Right ventricle myocardium inferior (tissue), 1 donor: ENCODE data around the gene GAK. TPM values are rescaled to one million over a fixed set of nuclear protein-coding genes. Genes with fewer than 3 reads are reported as not detected.
"Not testable (repeated sequence)": the region's sequence is repeated elsewhere in the genome, so short reads cannot be mapped to it uniquely, and the experiment has no call there.

Source experiments
- ATAC-seq: fragments of 200-7000 bp; cut with Tn5 transposase; one replicate; pipeline ENCODE4 v1.9.1; 2020; ENCODE audit warnings: mild to moderate bottlenecking, moderate library complexity
- DNase-seq: peaks from one replicate; pipeline ENCODE4 v3.0.0; 2021; ENCODE audit errors: missing footprints
- intact Hi-C: fragments of 100-400 bp; cut with DNase I; formaldehyde crosslinking; loops from one replicate; pipeline ENCODE4 v1.11.0; 2022
- total RNA-seq: library from RNA; stranded (reverse); fragmentation: NEBNext Ultra II Directional; extraction: Animal tissue kit (Norgen Biotek cat#: 25700); gene quantifications from one replicate; pipeline ENCODE4 v1.2.1, GENCODE V29; 2021
- donor health status: DM: no; HTN: yes; CAD: no; lungs with severe emphysema.

GAK gene
- total RNA-seq, 1 donor from 2014 or later = 29.3 TPM

DNA sequence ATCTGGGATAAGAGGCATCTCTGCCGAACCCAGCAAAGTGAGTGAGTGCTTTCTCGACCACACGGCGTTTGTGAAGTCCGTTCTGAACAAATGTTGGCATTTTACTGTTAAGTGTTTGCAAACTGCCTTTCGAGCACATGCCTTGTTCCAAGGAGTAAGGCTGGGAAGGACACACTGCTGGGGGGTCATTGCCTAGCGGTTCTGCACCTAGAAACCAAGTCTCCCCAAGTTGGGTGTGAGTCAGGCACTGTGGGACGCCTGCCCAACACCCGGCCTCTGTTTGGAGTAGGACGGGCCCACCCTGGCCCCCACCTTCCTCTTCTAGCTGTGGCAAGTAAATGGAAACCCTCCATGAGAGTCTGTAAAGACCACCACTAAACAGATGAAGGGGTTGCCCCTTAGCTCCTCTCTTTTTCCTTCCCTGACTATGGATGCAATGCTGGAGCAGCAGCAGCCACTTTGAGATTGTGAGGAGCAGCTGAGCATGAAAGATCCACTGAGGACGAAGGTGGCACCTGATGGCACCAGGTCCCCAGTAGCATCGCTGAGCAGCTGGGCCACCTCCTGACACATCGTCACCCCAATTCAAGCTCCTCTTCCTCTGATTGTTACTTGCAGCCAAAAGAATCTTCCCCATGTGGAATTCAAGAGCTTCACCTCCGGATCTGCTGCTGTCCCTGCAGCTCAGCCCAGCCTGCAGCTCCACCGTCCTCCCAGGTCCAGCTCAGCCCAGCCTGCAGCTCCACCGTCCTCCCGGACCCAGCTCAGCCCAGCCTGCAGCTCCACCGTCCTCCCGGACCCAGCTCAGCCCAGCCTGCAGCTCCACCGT lies 112.5 kb downstream of the GAK start:
- intact Hi-C loops = no loop called here

DNA sequence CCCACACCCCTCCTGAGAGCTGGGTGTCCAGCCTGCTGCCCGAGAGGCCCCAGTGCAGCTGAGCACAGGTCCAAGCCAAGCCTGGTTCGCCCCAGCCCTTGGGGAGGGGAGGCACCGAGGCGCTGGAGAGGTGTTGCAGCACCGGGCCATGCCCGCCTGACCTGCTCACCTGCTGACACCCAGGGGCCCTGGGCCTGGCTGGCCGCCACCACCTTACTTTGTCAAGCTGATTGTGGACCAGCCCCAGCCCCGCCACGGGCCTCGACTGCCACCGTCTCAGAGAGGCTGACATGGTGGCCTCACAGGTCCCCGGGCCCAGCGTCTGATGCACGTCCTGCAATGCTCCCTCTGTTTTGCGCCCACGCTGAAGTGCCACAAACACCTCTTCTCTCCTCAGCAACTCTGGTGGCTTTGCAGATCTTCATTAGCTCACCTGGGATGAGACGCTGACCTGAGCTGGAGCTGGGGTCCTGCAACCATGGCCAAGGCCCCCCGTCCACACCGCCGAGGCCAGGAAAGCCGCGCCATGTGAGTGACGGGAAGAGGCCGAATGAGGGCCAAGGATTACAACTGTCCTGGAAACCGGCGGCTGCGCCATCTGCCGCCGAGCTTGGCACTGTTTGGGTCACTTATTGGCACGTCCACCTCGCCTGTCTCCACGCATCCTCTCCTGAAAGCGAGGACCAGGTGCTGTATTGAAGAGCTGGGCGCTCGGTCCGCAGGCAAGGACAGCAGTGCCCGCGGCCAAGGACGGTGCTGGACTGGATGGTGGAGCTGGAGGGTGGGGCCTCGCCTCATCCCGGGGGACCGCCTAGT lies 113.8 kb downstream of the GAK start:
- ATAC-seq (no peak), DNase-seq (peak; percentile 57)
- intact Hi-C loops = no loop called here

More for the DNA sequence above, 112.5 kb downstream of the GAK start:
- DNase-seq (peak; percentile 64), ATAC-seq (no peak)

DNA sequence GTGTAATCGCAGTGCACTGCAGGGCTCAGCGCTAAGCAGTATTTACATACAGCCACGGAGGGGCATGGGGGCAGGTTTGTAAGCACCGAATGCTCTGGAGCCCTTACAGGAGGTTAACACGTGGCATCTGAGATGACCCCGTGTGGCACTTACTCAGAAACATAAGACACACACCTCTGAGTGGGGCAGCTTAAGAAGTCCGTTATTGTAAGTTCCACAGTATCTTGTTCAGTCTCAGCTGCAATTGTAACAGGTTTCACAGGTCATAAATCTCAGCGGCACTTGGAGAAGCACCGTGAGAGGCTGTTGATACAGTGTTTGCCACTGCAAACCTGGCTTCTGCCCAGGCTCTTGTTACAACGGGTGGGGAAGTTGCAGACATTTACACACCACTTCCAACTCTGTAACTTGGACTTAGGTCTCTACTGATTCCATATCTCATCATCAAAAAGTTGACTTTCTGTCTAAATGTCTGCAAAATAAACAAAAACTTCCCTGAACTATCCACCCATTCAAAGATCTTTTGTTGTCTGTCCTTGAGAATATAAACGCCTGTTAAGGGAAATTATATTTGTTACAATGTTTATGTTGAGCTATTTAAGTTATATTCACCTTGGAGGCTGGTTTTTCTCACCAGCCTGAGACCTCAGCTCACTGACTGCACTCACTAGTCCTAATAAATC lies 116.5 kb downstream of the GAK start:
- ATAC-seq (no peak), DNase-seq (no peak)
- intact Hi-C loops = no loop called here

DNA sequence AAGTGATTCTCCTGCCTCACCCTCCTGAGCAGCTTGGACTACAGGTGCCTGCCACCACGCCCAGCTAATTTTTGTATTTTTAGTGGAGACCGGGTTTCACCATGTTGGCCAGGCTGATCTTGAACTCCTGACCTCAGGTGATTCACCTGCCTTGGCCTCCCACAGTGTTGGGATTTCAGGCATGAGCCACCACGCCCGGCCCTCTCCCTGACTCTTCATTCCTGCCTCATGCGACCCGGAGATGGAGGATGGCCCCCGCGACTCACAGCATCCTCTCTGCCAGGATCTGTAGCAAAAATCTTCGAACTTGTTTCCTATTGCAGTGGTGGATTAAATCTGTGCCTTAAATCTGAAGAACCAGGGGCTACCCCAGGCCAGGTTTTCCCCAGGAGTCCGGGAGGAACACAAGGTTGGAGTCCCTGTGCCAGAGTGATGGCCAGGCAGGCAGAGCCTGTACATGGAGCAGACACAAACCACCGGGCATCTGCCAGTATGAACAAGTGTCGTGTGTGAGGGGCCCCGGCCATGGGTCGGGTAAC lies 117.7 kb downstream of the GAK start:
- ATAC-seq (no peak), DNase-seq (peak; percentile 23)
- intact Hi-C loops = no loop called here

DNA sequence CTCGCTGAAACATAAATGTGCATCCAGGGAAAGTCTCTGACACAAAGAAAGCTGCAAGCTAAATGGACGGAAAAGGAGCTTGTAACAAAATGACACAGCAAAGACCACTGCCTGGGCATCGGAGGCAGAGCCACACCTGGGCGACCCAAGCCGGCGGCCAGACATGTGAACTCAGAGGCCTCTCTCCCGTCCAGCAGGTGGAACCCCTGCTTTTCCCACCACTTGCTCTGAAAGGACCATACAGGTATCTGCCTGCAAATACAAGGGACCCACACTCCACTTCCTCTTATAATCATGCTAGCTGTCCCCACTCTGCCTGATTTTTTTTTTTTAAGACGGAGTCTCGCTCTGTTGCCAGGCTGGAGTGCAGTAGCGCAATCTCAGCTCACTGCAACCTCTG lies 118.2 kb downstream of the GAK start:
- intact Hi-C loops = no loop called here
- DNase-seq = no peak
- no peak for ATAC-seq

DNA sequence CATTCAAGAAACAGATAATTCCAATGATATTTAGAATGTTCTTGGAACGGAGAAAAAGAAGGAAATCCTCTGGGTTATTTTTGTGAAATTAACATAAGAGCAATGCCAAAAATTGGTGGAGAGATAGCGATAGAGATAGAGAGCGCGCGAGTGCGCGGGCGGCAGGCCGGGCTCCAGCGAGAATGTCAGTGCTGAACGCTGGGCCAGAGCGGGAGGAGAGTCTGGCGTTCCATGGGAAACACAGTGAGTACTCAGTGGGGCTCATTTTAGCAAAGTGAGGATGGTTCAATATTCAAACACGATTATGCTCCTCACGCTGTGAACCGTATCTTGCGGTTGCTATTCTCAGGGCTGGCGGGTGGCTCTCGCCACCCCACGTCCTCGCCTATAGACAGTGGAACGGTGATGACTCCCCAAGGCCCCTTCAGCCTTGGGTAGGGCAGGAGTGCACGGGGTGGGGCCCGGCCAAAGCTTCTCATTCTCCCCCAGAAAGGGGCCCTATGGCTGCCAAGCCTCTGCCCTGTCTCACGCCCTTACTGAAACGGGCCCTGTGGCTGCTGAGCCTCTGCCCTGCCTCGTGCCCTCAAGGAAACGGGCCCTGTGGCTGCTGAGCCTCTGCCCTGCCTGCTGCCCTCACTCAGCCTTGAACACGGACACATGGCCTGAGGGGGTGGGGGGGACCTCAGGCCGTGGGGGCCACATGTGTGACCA lies 123.1 kb downstream of the GAK start:
- ATAC-seq = peak; percentile 44
- DNase-seq = peak; percentile 48
- intact Hi-C loops = no loop called here

DNA sequence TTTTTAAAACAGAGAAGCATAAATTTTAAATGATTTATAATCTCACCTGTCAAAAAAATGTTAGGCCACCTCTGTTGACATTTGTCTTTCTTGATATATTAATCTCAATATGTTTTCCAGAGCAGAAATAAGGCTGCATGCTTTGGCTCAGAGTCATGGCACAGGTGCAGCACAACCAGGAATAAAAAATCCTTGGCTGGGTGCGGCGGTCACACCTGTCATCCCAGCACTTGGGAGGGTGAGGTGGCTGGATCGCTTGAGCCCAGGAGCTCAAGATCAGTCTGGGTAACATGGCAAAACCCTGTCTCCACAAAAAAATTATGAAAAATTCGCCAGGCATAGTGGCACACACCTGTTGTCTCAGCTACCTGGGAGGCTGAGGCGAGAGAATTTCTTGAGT lies 124.3 kb downstream of the GAK start:
- no peak for DNase-seq
- no peak for ATAC-seq
- intact Hi-C loops = no loop called here

DNA sequence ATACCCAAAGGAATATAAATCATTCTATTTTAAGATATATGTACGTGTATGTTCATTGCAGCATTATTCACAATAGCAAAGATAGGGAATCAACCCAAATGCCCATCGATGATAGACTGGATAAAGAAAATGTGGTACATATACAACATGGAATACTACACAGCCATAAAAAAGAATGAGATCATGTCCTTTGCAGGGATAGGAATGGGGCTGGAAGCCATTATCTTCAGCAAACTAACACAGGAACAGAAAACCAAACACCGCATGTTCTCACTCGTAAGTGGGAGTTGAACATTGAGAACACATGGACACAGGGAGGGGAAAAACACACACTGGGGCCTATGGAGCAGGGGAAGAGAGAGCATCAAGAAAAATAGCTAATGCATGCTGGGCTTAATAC lies 125.1 kb downstream of the GAK start:
- ATAC-seq, intact Hi-C loops, DNase-seq: not testable (repeated sequence)

DNA sequence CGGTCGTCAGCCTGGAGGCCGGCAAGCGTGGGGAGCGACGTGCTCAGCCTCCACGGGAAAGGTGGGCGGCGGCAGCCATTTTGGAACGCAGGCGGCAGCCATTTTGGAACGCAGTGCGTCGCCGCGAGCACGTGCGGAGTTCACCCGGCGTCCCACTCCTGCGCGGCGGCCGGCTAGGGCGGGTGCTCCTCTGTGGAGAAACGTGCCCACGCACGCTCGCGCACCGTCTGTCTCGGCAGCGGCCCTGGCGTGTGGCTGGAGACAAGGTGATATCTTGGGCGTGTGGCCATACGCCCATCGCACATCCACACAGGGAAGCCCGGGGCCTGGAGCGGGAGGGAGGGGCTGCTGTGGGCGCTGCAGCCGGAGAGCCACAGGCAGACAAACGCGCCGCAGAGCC lies 127.3 kb downstream of the GAK start:
- ATAC-seq = no peak
- intact Hi-C loops = no loop called here
- DNase-seq = peak; percentile 56

DNA sequence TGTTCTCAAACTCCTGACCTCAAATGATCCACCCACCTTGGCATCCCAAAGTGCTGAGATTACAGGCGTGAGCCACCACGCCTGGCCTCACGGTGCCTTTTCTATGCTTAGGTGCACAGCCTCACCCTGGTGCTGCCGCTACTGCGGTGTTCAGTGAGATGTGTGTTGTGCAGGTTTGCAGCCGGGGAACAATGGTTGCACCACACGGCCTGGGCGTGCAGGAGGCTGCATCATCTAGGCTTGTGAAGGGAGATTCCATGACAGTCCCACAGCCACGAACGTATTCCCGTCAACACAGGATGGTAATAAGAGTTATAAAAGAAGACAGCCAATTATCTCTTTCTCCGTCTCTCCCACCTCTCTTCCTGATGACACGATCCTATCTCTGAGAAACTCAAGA lies 128.2 kb downstream of the GAK start:
- ATAC-seq = no peak
- intact Hi-C loops = no loop called here
- peak; percentile 22 for DNase-seq

DNA sequence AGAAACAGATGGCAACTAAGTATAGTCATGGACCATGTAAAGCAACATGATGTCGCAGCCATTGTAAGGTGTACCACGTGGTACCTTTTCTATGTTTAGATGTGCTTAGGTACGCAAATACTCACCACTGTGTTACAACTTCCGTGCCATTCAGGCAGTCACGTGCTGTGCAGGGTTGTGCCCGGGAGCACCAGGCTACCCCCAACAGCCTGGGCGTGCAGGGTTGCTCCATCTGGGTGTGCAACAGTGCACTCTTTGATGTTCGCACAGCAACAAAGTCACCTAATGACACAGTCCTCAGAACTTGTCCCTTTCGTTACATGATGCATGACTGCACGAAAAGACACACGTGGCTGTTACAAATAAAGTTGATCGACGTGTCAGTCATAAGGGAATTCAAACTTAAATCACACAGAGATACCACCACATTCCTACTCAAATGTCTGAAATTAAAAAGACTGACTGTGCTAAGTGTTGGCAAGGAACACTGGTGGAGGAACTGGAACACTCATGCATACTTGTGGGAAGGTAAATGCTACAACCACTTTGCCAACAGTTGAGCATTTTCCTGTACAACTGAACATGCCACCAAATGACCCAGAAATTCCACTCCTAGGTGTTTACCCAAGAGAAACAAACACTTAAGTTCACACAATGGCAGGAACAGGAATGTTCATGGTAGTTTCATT lies 130.5 kb downstream of the GAK start:
- DNase-seq = peak; percentile 22
- intact Hi-C loops = no loop called here
- no peak for ATAC-seq

Other genes starting within 250 kb of the GAK start
- 17.3 TPM for gene SLC49A3, start 243.2 kb downstream of the GAK start, total RNA-seq
- 21.7 TPM for gene PCGF3, start 226.5 kb downstream of the GAK start, total RNA-seq
- 3.1 TPM for gene CPLX1, start 106.2 kb downstream of the GAK start, total RNA-seq
- 17.4 TPM for gene TMEM175, start 144 bp upstream of the GAK start, total RNA-seq
- 3.8 TPM for gene DGKQ, start 41.3 kb upstream of the GAK start, total RNA-seq
- gene IDUA, start 54.7 kb upstream of the GAK start, total RNA-seq = 8.6 TPM
- gene SLC26A1, start 61.1 kb upstream of the GAK start, total RNA-seq = not detected
- gene FGFRL1, start 79.3 kb upstream of the GAK start, total RNA-seq = 21.0 TPM
- gene RNF212, start 181.2 kb upstream of the GAK start, total RNA-seq = 1.7 TPM
- gene SPON2, start 240.3 kb upstream of the GAK start, total RNA-seq = 22.6 TPM